HepG2 (cell line): ENCODE data around the gene FNDC3B. TPM values are rescaled to one million over a fixed set of nuclear protein-coding genes. Genes with fewer than 3 reads are reported as not detected.

ENCODE experiments used
- ARID3A ChIP-seq: IDR thresholded peaks from 2 replicates; pipeline ENCODE4 v1.6.1; 2012; ENCODE audit warnings: low read depth, low read length, improper control_type of control experiment
- BRD4 ChIP-seq: sonication (generic); formaldehyde crosslinking; IDR thresholded peaks from 2 replicates; pipeline ENCODE4 v1.4.0; 2020; ENCODE audit warnings: missing genetic modification reagents
- GZF1 ChIP-seq: sonication (generic); formaldehyde crosslinking; IDR thresholded peaks from 2 replicates; pipeline ENCODE4 v1.5.1; 2020; ENCODE audit warnings: mild to moderate bottlenecking, missing genetic modification reagents
- NCOR1 ChIP-seq: fragments of 200-600 bp; sonication (generic); IDR thresholded peaks from 2 replicates; pipeline ENCODE4 v1.7.0; 2017; ENCODE audit warnings: antibody characterized with exemption, low read length, borderline replicate concordance
- NFE2L1 ChIP-seq: sonication (generic); formaldehyde crosslinking; IDR thresholded peaks from 2 replicates; pipeline ENCODE4 v1.4.0; 2020; ENCODE audit warnings: missing genetic modification reagents, mild to moderate bottlenecking, borderline replicate concordance
- NR2F1 ChIP-seq, 2 experiments: fragments of 450-650 bp in 1 of 2; formaldehyde crosslinking in 1 of 2; IDR thresholded peaks; 2 replicates each; pipeline versions ENCODE4 v1.5.0 to v1.6.1; 2016 to 2020; ENCODE audit warnings: mild to moderate bottlenecking in 1 of 2, missing compliant biosample characterization in 1 of 2, missing genetic modification reagents in 1 of 2, moderate library complexity in 1 of 2
- PRDM10 ChIP-seq: sonication (generic); formaldehyde crosslinking; IDR thresholded peaks from 2 replicates; pipeline ENCODE4 v1.4.0; 2020; ENCODE audit warnings: low read depth, missing genetic modification reagents
- PRDM15 ChIP-seq: sonication (generic); formaldehyde crosslinking; IDR thresholded peaks from 2 replicates; pipeline ENCODE4 v1.4.0; 2020; ENCODE audit warnings: missing genetic modification reagents
- RFXANK ChIP-seq: IDR thresholded peaks from 2 replicates; pipeline ENCODE4 v1.6.1; 2016
- SNRNP70 ChIP-seq: fragments of 200-400 bp; formaldehyde crosslinking; IDR thresholded peaks from 2 replicates; pipeline ENCODE4 v1.6.1; 2017; ENCODE audit warnings: mild to moderate bottlenecking, low read depth, low read length, moderate library complexity
- SPEN ChIP-seq: sonication (generic); formaldehyde crosslinking; IDR thresholded peaks from 2 replicates; pipeline ENCODE4 v1.5.1; 2020; ENCODE audit warnings: low read depth, mild to moderate bottlenecking, missing genetic modification reagents
- TCF7L2 ChIP-seq: IDR thresholded peaks from 2 replicates; pipeline ENCODE4 v1.6.1; 2011; ENCODE audit warnings: mild to moderate bottlenecking, low read depth, low read length, moderate library complexity
- TERF1 ChIP-seq: sonication (generic); formaldehyde crosslinking; IDR thresholded peaks from 2 replicates; pipeline ENCODE4 v1.8.0; 2022; ENCODE audit warnings: mild to moderate bottlenecking, missing genetic modification reagents, moderate library complexity
- ZFP37 ChIP-seq: sonication (generic); formaldehyde crosslinking; IDR thresholded peaks from 2 replicates; pipeline ENCODE4 v1.4.0; 2020; ENCODE audit warnings: missing genetic modification reagents, borderline replicate concordance
- ZNF17 ChIP-seq: sonication (generic); formaldehyde crosslinking; IDR thresholded peaks from 2 replicates; pipeline ENCODE4 v1.5.0; 2020; ENCODE audit warnings: mild to moderate bottlenecking, missing genetic modification reagents
- ZNF30 ChIP-seq: sonication (generic); formaldehyde crosslinking; IDR thresholded peaks from 2 replicates; pipeline ENCODE4 v1.5.0; 2020; ENCODE audit warnings: mild to moderate bottlenecking, missing genetic modification reagents
- ZNF350 ChIP-seq: sonication (generic); formaldehyde crosslinking; IDR thresholded peaks from 2 replicates; pipeline ENCODE4 v1.4.0; 2020; ENCODE audit warnings: mild to moderate bottlenecking, low read depth, missing genetic modification reagents, borderline replicate concordance
- ZNF367 ChIP-seq: sonication (generic); formaldehyde crosslinking; IDR thresholded peaks from 2 replicates; pipeline ENCODE4 v1.4.0; 2020; ENCODE audit warnings: missing genetic modification reagents, borderline replicate concordance
- ZNF597 ChIP-seq: sonication (generic); formaldehyde crosslinking; IDR thresholded peaks from 2 replicates; pipeline ENCODE4 v1.5.0; 2020; ENCODE audit warnings: missing genetic modification reagents
- polyA plus RNA-seq, 8 experiments: library from polyadenylated mRNA; depleted of rRNA in 3 of 8; stranded (reverse) in 7 of 8; unstranded in 1 of 8; fragments of >200 nt; fragmentation: Illumina TruSeq in 4 of 8; extraction: Trizol in 4 of 8; gene quantifications; 2 replicates each; pipeline versions ENCODE4 v1.2.1 to v1.2.3, GENCODE V29; 2011 to 2016; ENCODE audit warnings: low read depth in 4 of 8, missing spikeins in 1 of 8, mixed read lengths in 1 of 8; ENCODE audit not compliant: insufficient read depth in 1 of 8
- total RNA-seq, 5 experiments: library from RNA; depleted of rRNA; stranded (reverse); fragments of >200 nt; fragmentation: Illumina TruSeq; extraction: Trizol; gene quantifications; 2 replicates each; pipeline ENCODE4 v1.2.3, GENCODE V29; 2016; ENCODE audit warnings: low read depth in 1 of 5

FNDC3B gene
- total and polyA plus RNA-seq, 2 of the 13 experiments (the other 11 are each of a cell fraction or from before 2014, with no cell fraction given): 74.8 to 103 TPM

GRCh38 chr3:172083995-172084409 lies 44.6 kb downstream of the FNDC3B start (continued):
- no peak for TF ChIP-seq PRDM10 (CRISPR knock-in tag)
- no peak for TF ChIP-seq GZF1 (CRISPR knock-in tag)
- no peak for TF ChIP-seq SPEN (CRISPR knock-in tag)
- peak; percentile 91 for TF ChIP-seq ARID3A
- peak; percentile 66 to 88; a peak in 3 of 4 replicates for TF ChIP-seq NR2F1 (CRISPR knock-in tag; IDR thresholded peaks at IDR 0.05)
- TF ChIP-seq BRD4: 0 out of 2 replicates have a peak, but pooled peaks have one; percentile 32
- no peak for TF ChIP-seq PRDM15
- TF ChIP-seq TCF7L2: no peak; the same call in 1 of the 2 replicates
- peak; percentile 79; the same call in 1 of the 2 replicates for TF ChIP-seq NCOR1
- 0 out of 2 replicates have a peak, but pooled peaks have one; percentile 39 for TF ChIP-seq ZFP37 (CRISPR knock-in tag)
- TF ChIP-seq ZNF367 (CRISPR knock-in tag): no peak
- no peak for TF ChIP-seq TERF1 (CRISPR knock-in tag)
- no peak for TF ChIP-seq ZNF597 (CRISPR knock-in tag)
- TF ChIP-seq ZNF17 (CRISPR knock-in tag): no peak
- TF ChIP-seq ZNF30 (CRISPR knock-in tag): no peak
- no peak for TF ChIP-seq NFE2L1
- peak; percentile 48; the same call in 1 of the 2 replicates for TF ChIP-seq ZNF350 (CRISPR knock-in tag)
- TF ChIP-seq SNRNP70: no peak
- no peak for TF ChIP-seq RFXANK
